GM21737 (cell line): ENCODE results near the gene CDH8.
"Not testable (repeated sequence)": the region's sequence is repeated elsewhere in the genome, so short reads cannot be mapped to it uniquely, and the experiment has no call there.

Experiments used
- ATAC-seq: cut with Tn5 transposase; IDR thresholded peaks from one replicate; pipeline ENCODE4 v1.9.1; 2021; ENCODE audit warnings: mild to moderate bottlenecking, moderate library complexity; ENCODE audit not compliant: unreplicated experiment

Gene CDH8

DNA sequence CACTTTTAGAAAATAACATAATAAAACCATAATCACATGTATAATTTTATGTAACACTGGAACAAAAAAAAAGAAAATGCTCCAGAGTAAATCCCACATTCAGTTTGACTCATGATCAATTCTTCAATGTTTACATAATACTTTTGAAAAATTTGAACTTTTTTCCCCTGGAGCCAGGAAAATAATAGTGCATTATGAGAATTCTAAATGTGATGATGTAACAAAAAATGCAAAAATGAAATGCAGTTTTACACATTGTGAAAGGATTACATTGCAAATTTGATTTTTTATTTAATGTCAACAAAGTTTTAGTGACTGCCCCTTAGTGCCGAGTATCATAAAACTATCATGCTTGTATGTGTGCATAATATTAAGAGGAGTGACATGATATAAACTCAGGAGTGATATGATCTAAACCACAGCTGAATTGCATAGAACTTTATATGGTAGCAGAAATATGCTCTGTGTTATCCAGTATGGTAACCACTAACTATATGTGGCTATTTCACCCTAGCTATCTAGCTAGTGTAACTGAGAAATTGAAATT, 238.2 kb downstream of the CDH8 start:
- no peak for ATAC-seq

DNA sequence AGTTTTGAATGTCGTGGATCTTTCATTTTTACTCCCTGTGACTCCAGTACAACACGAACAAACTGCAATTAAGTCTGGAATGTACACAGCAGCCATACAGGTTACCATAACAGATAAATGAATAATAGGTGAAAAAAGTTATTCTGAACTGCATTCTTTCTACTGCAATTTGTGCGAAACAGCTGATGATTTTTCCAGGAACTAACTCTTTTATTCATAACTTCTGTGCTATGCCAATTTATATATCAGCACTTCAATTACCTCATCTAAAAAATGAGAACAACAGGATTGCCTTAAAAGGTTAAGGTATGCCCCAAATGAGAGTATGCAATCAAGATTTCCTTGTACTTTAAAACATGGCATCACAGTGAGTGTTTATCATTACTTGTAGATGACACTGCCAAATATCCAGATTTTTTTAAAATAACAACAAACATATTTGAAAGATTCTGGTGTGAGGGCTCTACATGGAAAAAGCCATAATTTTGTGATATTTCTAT, 238.9 kb downstream of the CDH8 start:
- no peak for ATAC-seq

DNA sequence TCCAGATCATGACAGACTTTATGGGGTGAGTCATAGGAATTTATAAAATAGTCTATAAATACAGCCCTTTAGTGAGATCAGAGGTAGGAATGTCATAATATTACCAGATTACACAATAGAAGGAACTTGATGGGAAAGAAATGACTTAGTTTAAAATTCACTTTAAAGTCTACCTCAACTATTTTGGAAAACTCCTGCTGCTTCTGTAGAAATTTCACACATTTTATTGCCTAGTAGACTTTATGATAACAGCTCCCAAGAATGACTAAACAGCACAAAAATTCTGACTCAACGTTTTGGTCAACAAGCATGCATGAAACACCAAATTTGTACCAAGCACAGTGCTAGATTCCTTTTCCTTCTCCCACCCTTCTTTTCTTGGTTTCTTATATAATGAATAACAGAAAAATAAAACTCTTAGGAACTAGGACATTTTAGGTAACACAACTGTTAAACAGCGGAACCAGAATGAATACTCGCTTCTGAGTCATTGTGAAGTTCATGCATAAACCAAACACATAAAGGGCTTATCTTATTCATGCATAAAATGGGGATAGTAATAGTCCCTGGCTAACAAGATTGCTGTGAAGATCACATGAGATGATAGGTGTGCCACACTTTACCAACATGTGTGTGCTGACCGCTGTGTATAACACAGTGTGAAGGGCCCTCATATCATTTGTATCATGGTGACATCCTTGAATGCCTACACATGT, 243.9 kb downstream of the CDH8 start:
- ATAC-seq: no peak

DNA sequence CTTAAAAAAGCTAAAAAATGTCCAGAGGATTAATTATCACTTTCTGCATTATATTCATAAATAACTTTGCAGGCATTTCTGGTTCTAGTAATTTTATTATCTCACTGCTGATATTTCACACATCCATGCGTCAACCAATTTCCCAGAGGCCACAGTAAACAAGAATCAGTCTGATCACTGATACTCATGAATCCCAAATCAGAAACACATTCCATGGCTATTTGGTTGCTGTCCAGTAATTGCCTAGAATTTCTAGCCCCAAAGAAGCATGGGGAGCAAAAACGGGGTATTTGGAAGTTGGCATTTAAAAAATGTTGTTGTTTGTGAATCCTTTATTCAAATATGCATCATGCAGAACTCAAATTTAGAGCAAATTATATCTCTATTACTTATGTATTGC, 244.8 kb downstream of the CDH8 start:
- ATAC-seq: no peak

DNA sequence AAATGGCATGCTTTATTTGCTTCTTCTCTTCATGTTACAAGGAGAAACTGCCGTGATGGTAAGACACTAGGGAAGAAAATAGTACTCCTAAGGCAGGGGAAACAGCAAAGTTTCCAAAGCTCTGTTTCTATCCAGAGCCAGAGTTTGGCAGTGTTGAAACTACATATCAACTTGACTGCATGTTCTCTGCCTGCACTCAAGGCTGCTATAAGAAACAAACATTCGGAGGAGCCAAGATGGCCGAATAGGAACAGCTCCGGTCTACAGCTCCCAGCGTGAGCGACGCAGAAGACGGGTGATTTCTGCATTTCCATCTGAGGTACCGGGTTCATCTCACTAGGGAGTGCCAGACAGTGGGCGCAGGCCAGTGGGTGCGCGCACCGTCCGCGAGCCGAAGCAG, 254.4 kb downstream of the CDH8 start:
- not testable (repeated sequence) for ATAC-seq

DNA sequence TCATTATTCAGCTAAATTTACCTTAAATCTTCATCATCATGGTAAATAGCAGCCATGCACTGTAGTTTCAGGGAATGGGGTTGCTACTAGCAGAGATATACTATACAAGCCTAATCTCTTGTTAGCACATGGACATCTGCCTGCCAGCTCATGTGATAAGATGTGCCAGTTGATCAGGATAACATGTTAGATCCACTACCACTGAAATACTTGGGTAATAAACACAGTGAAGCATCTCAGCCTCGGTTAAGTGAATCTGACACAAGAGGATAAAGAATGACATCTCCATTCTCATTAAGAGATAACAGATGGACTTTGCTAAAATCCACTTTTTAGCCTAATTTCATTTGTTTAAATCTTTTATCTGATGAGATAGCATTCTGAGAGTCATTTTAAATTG, 256.1 kb downstream of the CDH8 start:
- no peak for ATAC-seq

DNA sequence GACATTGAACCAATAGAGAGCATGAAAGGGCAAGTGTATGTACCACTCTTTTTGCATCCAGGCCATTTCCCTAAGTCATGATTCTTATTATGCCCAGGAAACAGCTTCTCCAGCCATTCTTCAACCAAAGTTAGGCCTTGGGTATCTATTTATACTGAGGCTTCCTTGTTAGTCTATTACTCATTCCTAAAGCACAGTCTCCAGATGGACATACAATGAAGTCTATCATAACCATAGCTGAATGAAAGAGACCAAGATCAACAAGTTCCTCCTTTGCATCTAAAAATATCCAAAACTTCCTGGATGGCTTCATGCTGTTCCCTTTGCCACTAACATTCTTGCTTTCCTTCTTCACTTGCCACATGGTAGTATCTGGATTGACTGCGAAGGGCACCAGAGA, 265.9 kb downstream of the CDH8 start:
- ATAC-seq: no peak

DNA sequence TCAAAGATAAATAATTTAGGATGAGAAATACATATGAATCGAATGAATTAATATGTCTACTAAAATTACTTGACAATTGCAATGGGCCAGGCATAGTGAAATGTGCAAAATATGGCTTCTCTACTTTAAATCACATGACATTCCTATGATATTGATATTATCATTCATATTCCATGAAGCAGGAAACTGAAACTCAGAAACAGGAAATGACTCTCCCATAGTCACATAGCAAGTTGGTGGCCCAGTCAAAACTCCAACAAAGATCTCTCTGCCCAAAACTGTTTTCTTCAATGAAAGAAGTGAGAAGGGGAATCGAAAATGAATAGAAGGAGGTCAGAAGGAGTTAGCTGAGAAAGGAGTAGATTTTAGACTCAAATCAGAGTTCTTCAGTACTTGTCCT, 272.2 kb downstream of the CDH8 start:
- no peak for ATAC-seq

DNA sequence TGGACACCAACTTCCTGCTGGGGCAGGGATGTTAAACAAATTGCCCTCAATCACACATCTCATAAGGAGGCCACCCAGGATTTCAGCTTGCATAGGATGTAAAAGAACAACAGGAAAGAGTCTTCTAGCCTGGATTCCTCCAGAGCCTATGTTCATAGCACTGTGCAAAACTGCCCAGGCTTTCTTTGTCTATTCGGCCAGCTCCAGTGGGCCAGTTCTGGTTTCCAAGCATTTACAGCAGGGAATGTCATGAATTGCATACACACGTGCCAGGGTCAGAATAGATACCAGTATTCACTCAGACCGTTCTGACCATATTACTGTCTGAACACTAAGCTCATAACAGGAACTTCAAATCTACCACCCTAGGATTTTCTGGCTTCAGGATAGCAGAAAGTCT, 273.2 kb downstream of the CDH8 start:
- no peak for ATAC-seq

DNA sequence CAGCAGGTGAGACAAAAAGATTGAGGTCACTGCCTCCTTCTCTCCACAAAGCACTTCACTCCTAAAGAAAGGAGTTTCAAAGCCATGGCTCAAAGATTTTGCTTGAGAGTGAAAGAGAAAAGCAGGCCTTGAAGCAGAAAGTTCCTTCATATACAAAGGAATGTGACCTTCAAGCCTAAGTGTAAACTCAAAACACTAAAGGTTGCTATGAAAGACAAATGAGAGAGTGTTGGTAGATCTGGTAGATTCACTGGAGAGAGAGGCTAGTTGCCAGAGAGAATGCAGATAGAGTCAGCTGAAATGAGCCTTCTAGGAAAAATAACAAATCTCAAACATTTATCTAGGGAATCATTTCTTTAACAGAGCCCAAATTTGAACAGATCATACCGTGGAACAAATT, 305.2 kb downstream of the CDH8 start:
- ATAC-seq: no peak

DNA sequence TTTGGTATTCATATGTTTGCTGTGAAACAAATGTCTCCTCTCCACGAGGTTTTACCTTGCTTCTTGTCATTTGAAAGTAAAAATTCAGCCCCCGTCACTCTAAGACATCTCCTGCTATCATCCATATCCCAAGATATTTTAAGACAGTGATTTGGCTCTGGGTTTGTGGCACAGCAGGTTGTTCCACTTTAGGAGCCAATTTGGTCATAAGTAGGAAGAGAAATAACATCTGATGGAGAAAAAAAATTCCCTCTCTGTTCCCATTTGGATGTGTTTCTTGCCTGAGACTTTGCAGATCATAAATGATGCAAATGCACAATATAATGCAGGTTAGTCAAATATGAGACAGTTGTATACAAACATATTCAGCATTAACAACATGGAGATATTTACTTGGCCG, 309.5 kb downstream of the CDH8 start:
- ATAC-seq: no peak

DNA sequence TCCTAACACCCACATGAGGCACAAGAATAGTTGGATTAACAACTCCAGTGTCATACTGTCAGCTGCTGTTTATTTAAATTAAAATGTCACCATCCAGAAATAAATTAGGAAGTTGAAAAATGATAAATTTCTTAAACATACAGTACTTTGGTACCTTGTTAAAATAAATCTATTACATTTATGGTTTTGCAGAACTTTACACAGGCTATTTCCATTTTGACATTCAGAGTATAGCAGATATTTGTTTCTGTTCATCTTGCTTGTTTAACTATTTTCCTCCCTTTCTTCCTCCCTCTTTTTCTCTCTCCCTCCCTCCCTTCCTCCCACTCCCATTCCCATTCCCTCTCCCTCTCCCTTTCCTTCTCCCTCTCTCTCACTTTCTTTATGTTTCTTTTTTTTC, 310.1 kb downstream of the CDH8 start:
- no peak for ATAC-seq

DNA sequence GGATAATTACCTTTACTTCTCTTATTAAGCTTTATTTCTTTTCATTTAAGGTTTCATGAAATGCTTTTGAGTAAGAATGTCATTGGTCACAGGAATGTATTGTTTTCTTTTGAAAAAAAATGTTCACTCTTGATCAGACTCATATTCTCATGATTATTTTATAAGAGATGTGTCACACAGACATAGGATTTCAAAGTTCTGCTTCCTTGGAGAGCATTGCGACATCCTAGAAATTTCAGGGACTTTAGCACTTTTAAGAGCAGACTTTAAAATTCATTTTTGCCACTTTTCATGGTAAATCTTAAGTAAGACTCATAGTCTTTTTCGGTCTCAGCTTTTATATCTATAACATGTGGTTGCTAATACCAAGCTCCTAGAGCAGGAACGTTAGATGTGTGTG, 314.7 kb downstream of the CDH8 start:
- ATAC-seq: no peak

DNA sequence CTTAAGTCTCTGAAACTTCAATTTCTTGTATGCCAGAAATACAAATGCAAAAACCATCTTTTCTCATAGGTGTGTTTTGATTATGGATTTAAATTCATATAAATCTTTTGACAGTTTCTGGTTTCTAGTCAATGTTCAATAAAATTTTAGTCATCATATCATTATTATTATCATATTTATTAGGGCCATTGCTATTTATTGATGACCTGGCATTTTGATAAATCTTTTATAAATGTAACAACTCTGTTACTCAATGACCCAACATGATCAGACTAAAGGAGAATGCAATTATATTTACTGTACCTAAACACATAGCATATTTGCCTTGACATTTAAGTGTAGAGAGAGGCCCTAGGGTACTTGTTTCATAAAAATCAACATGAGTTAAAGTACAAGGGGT, 320.8 kb downstream of the CDH8 start:
- no peak for ATAC-seq

DNA sequence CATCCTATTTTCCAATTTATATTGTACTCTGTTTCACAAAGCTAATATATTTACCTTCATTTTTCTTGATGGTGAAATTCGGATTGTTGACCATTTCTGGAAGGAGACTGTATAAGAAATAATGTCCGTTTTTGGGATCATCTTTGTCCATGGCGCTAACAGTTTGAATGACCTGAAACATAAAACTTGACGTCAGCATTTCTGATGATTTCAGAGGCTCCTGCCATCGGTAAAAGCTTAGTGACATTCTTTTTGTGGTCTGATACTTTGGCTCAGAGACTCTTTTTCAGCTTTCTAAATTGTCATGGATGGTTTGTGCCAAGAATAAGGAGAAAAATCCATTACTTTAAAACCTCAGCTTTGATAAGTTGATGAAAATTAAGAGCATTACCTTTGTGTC, 322.5 kb downstream of the CDH8 start:
- no peak for ATAC-seq

DNA sequence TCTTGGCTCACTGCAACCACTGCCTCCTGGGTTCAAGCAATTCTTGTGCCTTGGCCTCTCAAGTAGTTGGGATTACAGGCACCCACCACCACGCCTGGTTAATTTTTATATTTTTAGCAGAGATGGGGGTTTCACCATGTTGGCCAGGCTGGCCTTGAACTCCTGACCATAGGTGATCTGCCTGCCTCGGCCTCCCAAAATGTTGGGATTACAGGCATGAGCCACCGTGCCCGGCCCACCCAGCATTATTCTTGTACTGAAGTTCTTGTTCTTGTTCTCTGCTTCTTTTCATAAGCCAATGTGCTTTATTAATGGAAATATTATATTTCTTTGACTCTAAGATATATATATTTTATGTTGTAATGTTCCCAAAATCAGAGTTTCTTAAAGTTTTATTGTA, 336.6 kb downstream of the CDH8 start:
- not testable (repeated sequence) for ATAC-seq

DNA sequence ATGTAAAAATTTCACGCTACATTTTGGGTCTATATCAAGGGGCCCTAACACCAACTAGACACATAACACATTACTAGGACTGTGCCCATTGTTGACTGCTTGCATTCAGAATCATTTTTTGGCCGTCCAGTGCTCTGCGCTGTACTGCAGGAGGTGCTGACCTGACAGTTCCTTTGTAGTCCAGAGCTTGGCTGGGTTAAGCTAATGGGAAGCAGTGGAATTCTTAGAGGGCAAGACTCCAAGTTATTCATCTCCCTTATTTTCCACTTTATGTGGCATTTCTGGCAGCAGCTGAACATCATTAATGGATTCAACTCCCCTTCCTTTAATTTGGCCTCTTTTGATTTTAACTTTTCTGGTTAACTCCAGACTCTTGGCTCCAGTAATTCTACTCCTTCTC, 351.7 kb downstream of the CDH8 start:
- no peak for ATAC-seq

DNA sequence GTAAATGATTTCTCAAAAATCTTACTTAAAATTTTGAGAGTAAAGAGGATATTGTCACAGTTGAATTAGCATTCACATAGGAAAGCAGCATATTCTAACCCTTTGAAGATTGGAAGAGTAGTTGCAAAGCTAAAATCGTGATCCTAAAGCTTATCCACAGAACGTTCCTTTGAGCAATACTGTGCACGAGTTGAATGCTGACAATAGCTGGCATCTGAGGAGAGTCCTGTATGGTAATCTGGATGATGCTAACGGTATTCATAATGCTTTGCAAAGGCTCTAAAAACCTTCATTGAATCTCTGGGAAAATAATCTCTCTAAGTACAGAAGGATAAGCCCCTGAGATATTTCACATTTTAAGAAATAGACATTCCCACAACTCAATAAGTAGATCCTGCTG, 354.6 kb downstream of the CDH8 start:
- no peak for ATAC-seq

DNA sequence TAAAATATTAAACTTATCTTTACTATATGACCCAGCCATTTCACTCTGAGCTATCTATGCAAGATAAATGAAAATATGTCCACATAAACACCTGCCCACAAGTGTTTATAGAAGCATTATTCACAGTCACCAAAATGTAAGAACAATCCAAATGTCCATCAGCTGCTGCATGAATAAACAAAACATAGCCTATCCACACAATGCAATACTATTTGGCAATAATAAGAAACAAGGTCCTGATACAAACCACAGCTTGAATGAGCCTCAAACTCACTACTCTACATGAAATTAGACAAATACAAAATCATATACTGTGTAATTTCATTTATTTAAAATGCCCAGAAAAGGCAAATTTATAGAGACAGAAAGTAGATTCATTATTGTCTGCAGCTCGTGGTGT, 355.1 kb downstream of the CDH8 start:
- no peak for ATAC-seq

DNA sequence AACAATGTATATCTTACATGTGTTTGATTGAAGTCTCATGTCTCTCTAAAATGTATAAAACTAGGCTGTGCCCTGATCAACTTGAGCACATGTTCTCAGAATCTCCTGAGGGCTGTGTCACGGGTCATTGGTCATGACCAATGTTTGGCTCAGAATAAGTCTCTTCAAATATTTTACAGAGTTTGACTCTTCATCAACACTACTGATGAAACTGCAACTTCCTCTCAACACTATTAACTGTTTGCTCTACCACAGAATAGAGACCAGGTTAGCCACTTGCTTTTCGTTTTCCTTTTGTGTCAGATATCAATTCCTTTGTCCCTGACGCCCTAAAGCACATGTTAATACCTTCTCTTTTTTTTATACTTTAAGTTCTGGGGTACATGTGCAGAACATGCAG, 358.1 kb downstream of the CDH8 start:
- ATAC-seq: no peak

DNA sequence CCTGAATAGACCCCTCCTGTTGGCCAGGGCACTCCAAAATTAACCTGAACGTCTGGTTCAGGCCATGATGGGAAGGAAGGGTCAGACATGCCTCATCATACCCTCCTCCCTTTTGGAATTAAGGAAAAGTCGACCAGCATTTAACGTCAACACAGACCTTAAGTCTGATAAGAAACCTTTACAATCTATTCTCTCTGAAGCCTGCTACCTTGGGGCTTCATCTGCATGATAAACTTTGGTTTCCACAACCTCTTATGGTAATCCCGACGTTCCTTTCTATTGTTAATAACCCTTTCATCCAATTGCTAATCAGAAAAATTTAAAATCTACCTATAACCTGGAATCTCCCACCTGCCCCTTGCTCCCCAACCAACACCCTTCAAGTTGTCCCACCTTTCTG, 358.5 kb downstream of the CDH8 start:
- no peak for ATAC-seq

DNA sequence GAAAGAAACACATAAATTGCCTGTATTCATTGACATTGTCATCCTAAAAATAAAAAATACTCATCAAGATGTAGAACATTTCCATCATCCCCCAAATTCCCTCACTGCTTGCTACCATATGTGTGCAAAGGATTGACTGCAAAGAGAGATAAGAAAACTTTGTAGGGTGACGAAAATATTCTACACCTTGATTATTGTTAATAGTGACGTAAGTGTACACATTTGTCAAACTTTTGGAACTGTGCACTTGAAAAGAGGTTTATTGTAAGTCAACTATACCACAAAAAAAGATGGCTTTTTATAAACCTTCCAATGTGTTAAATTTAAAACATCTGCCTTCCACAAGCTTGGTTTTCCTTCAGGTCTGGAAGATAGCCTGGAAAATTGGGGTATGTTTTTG, 359.5 kb downstream of the CDH8 start:
- ATAC-seq: no peak

DNA sequence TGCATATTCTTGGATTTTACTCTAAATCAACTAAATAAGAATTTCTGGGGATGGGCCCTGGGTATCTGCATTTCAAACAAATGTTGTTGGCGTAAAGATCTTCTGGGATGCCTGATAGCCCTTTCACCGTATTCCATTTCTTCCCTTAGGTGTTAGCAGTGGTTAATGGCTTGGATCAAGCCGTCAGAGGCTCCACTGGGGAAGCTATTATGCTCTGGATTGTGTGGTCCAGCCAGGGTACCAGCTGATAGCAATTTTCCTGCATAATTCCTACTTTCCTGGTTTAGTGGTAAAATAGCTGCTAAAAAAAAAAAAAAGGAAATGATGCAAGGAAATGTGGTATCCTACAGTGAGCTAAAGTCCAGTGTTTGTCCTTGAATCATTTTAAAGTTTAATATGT, 365.1 kb downstream of the CDH8 start:
- ATAC-seq: no peak
